HG03432 (cell line): Measurements from ENCODE around the gene A1BG.

Source experiments
- ATAC-seq: cut with Tn5 transposase; IDR thresholded peaks from one replicate; pipeline ENCODE4 v1.9.1; 2021; ENCODE audit warnings: mild to moderate bottlenecking, moderate library complexity; ENCODE audit not compliant: unreplicated experiment

Gene A1BG

GRCh38 chr19:58304748-58305064, 48.6 kb downstream of the A1BG start:
- peak; percentile 10 for ATAC-seq

- no peak for ATAC-seq
Measured at GRCh38 chr19:58304255-58304654, 49.0 kb downstream of the A1BG start.

- no peak for ATAC-seq
Measured at GRCh38 chr19:58300620-58301019, 52.7 kb downstream of the A1BG start.

GRCh38 chr19:58296104-58296503, 57.2 kb downstream of the A1BG start:
- no peak for ATAC-seq
